NCI-H526 (cell line): ENCODE measurements around the gene PIR.

ENCODE experiments used
- DNase-seq, 2 experiments: peaks; one replicate each; lab custom pipeline; 2025; lab: John Stamatoyannopoulos, UW

Gene PIR

GRCh38 chrX:15418041-15418706 is 75.0 kb downstream of the PIR start:
- DNase-seq = no peak

DNA sequence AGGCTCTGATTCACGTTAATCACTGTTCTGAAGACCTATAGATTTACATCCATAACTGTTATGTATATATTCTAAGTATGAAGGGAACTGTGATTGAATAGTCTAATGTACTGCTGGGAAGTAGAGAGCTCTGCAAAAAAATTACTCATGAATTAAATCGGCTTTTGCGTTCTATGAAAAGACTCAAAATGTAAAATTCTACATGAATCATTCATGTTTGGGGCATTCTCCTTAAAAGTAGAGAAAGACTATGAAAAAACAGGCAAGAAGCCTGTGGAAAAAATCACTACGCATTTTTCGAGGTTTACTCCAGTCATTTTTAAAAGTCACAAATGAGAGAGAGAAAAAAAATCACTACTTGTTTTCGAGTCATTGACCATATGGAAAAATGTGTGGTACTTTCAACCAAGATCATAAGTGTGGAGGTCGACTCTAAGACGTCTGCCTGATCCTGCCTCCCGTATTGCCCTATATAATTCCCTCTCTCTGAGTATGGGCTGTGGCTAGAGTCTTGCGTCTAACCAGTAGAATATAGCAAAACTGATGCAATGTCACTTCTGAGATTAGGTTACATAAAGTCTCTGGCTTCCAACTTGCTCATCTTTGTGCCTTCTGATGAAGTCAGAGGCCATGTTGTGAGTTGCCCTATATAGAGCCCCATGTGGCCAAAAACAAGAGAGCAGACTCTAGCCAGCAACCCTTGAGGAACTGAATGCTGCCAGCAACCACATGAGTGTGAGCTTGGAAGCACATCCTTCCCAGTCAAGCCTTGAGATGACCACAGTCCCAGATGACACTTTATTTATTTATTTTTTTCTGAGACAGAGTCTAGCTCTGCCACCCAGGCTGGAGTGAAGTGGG is 76.8 kb downstream of the PIR start:
- no peak for DNase-seq

DNA sequence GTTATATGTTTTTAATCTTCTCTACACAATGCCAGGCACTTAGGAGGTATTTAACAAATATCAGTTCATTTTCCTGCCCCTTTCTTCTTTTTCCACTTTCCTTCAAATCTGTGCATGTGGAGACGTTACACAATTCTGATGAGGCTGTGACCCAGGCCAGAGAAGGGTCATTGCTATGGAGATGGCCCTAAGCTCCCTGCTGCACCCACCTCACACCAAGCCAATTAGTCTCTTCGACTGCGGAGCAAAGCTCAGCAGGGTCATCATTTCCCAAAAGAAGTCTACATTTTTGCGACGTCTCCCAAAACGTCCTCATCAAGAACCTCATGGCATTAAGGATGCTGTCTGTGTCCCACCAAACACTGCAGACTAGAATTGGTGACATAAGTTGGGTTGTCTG is 80.0 kb downstream of the PIR start:
- no peak for DNase-seq

DNA sequence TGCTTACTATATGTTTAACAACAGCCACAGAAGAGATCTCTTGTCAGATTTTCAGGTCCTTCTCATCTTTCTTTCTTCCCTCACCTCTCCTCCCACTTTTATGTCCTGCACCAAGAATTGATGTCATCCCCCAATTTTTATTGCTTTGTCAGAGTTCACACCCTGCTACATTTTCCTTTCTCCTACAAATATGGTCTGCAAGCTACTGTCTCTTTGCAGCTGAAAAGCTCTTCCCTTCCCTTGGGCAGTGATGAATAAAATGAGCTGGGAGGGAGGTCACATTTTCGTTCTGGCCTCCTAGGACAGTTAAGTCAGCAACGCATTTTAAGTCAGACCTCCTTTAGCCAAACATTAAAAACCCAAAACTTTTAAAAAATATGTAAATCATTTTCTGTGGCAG is 82.2 kb downstream of the PIR start:
- DNase-seq = no peak

- DNase-seq = no peak
Measured at GRCh38 chrX:15410430-15410829, 82.7 kb downstream of the PIR start.

GRCh38 chrX:15405846-15406245 is 87.3 kb downstream of the PIR start:
- DNase-seq = no peak

- peak in 1 of 2 experiments; percentile 51 for DNase-seq
Measured at GRCh38 chrX:15404401-15405096, 88.6 kb downstream of the PIR start.

DNA sequence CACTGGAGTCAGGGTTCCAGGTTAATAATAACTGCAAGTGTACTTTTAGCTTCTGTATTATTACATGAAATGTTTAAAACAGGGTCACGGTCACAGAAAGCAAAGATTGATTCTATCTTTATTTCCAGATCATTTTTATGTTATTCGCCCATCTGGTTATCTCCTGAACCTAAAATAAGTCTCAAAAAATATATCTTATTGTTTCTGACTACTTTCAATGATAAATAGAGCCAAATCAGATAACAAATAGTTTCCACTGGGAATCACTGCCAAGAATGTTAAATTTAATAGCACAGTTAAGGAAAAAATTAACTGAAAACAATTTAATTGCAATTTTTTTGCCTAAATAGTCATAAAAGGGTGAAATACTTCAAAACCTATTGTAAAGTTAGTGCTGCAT is 91.8 kb downstream of the PIR start:
- no peak for DNase-seq

DNA sequence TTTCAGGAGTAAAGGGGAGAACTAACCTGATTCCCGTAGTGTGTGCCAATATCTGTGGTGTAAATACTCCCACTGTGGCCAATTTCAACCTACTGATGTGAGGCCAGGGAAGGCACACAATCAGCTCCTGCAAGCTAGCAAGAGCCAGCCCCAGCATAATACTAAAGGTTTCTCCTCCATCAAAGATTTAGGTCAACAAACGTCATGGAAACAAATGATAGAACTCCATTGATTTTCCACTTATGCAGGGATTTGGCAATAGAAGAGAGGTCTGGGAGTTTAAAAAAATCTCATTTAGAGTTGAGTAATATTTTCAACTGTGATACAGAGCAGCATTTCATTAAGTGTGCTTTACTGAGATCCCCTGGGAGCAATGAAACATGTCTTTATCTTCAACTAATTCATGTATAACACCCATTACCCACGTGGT is 93.2 kb downstream of the PIR start:
- no peak for DNase-seq

DNA sequence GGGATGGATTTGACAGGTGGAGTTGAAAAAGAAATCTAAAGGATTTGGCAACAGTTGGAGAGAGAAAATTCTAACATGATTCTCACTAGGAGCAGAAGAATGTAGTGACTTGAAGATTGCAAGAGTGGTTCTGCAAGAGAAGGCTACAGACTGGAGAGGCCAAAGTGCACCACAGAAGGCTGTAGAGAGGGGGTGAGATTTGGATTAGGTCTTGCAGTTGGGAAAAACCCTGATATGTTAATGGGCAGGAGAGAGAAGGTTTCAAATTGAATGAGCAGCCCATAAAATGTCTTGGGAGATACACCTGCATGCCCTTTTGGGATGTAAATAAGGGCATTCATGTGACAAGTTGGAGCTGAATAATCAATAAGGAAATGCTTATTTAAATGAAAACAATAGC is 94.3 kb downstream of the PIR start:
- no peak for DNase-seq

GRCh38 chrX:15395789-15396188 is 97.3 kb downstream of the PIR start:
- DNase-seq = no peak

DNA sequence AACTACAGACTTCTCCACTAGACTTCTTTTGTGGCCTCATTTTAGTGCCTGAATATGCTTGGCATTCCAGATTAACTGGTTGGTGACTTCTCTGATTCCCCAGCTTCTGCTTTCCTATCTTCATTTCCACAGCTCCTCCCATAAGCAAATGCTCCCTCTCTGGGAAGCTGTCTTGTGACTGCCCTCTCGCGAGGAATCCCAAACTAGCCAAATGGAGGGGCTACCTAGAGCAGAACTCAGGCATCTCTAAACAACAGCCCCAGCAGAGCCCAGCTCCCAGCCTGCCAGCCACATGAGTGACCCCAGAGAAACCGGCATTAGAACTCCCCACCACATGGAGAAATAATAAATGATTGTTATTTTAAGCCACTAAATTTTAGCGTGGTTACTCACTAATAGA is 101.3 kb downstream of the PIR start:
- no peak for DNase-seq

- DNase-seq = peak in 1 of 2 experiments; percentile 15
Measured at GRCh38 chrX:15384304-15384703, 108.8 kb downstream of the PIR start, which contains the start of gene VEGFD. TSS of gene VEGFD (minus strand) at chrX:15384413. CDS start at chrX:15383946, 467 bp downstream.

DNA sequence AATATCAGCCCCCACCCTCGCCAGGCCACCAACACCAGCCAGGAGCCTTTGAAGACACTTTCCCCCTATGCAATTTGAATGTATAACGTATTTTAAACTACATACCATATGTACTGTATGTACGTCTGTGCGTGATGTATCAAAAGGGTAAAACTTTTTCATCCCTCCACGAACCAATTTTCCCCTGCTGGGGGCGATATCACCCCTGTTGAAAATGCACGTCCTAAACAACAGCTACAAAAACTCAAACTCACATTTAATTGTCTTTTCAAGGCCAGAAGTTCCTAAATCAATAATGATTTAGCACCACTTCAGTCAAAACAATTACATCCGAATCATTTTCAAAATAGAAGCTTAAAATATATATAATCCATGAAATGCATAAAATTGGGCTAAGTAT is 110.3 kb downstream of the PIR start:
- no peak for DNase-seq

GRCh38 chrX:15376956-15377355 is 116.2 kb downstream of the PIR start:
- DNase-seq = no peak

DNA sequence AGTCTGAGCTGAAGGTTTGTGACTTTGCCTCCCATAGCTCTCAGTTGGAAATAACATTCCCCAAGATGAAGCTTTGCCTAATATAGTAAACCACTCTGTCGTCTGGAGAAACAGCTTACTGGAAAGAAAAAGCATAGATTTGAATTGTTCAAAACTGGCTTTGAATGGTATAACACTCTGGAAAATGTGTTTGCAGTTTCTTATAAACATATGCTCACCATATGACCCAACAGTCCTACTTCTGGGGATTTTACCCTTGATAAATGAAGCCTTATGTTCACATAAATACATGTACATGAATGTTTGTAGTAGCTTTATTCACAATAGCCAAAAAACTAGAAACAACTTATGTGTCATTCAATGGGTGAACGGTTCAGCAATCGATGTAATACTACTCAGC is 119.2 kb downstream of the PIR start:
- no peak for DNase-seq

DNA sequence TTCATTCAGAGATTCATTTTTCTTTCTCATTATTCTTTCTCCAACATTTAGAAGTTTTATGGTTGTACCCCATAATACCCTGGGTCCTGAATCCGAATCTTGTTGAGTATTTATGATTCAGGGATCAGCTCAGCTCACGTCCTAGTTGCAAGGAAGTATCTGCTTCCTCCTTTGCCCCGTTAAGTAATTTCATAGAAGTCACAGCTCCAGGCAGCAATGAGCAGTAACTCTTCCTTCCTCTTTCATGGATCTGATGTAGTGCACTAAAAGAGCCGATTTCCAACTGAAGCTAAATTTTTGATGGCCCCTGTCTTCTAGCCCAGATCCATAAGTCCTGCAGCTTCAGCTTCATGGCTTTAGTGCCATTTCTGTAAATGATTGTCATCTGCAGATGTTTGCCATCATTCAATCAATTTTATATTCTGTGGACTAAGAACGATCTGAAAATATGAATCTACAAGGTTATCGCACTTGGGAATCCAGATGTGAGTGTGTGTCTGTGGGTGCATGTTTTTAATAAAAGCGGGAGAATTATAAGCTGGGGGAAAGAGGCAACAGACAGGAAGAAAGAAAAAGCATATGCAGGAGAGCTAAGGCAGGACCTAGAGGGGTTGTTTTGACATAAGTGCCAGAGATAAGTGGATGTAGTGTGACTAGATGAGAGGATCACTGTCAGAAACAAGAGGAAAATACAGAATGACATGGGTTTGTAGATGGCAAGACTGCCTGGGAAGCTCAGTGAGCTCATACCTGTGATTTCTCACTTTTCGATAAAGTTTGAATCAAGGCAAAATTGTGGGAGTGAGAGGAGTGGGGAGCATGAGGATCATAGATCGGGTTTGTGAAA is 126.4 kb downstream of the PIR start:
- no peak for DNase-seq

- no peak for DNase-seq
Measured at GRCh38 chrX:15359701-15360100, 133.4 kb downstream of the PIR start.

GRCh38 chrX:15358533-15358932 is 134.6 kb downstream of the PIR start:
- DNase-seq = peak in 1 of 2 experiments; percentile 24

GRCh38 chrX:15356444-15356843 is 136.7 kb downstream of the PIR start:
- no peak for DNase-seq

DNA sequence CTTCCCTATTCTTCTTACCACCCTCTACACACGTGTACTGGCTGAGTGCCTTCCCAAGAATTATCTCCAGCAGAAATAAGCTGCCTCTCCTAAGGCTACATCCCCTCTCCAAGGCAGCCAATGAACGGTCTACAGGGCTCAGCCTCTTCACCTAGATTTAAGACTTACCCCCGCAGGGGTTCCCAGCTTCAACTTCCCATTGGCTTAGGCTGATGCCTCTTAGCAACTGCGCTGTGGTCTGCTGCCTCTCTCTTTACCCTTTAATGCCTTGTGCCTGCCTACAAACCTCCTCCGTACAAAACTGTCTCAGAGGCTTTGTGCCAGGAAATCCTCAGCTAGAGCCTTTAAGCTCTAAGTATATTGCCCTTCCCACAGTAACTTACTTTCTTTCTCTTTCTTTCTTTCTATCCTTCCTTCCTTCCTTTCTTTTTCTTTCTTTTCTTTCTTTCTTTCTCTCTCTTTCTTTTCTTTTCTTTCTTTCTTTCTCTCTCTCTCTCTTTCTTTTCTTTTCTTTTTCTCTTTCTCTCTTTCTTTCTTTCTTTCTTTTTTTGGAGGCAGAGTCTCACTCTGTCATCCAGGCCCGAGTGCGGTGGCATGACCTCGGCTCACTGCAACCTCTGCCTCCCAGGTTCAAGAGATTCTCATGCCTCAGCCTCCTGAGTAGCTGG is 142.7 kb downstream of the PIR start:
- no peak for DNase-seq
